HEK293 (cell line): ENCODE measurements around the gene PCDHGC4.

Source experiments
- CTCF ChIA-PET: fragments of 350-600 bp; formaldehyde crosslinking; extraction: SDS; loops from one replicate; lab custom pipeline; 2021; ENCODE audit warnings: antibody characterized with exemption; lab: Yijun Ruan, JAX
- POLR2A ChIA-PET: fragments of 300-600 bp; formaldehyde crosslinking; extraction: SDS; loops from one replicate; lab custom pipeline; 2020; ENCODE audit warnings: antibody characterized with exemption, inconsistent platforms; lab: Yijun Ruan, JAX
- H3K27ac ChIP-seq: fragments of 200-500 bp; sonication (Bioruptor generic); 2 replicates; pipeline ENCODE4 v1.5.1; 2014; ENCODE audit warnings: low read depth, low read length, control low read depth, inconsistent platforms; ENCODE audit errors: extremely low read depth
- H3K36me3 ChIP-seq, 2 experiments: fragments of 200-500 bp in 1 of 2; sonication (Bioruptor generic) in 1 of 2; 1 replicate in 1 of 2; 2 replicates in 1 of 2; pipeline ENCODE4 v1.5.1; 2014 to 2017; ENCODE audit warnings: inconsistent platforms in 2 of 2, low read length in 2 of 2; ENCODE audit not compliant: control insufficient read depth in 2 of 2, insufficient read depth in 1 of 2
- H3K4me1 ChIP-seq: fragments of 200-500 bp; sonication (Bioruptor generic); 2 replicates; pipeline ENCODE4 v1.5.1; 2014; ENCODE audit warnings: mild to moderate bottlenecking, low read length, inconsistent platforms; ENCODE audit not compliant: control insufficient read depth, insufficient read depth
- H3K4me3 ChIP-seq: 2 replicates; pipeline ENCODE4 v1.5.1; 2011; ENCODE audit warnings: low read depth, mild to moderate bottlenecking, control low read depth, low read length, moderate library complexity
- H3K9me3 ChIP-seq: fragments of 200-500 bp; sonication (Bioruptor generic); 2 replicates; pipeline ENCODE4 v1.5.1; 2014; ENCODE audit warnings: low read depth, low read length, inconsistent platforms; ENCODE audit not compliant: control insufficient read depth, insufficient read depth
- BCL11B ChIP-seq: fragments of 450-650 bp; formaldehyde crosslinking; IDR thresholded peaks from 2 replicates; pipeline ENCODE4 v1.5.1; 2016; ENCODE audit warnings: low read depth, missing biosample characterization, missing genetic modification characterization
- GLIS1 ChIP-seq: fragments of 450-650 bp; formaldehyde crosslinking; IDR thresholded peaks from 2 replicates; pipeline ENCODE4 v1.5.1; 2016; ENCODE audit warnings: missing biosample characterization, missing genetic modification characterization
- HOXA7 ChIP-seq: sonication (generic); formaldehyde crosslinking; IDR thresholded peaks from 2 replicates; pipeline ENCODE4 v1.8.1; 2022; ENCODE audit warnings: missing genetic modification reagents, borderline replicate concordance
- TRIM28 ChIP-seq: IDR thresholded peaks from 2 replicates; pipeline ENCODE4 v1.6.1; 2011; ENCODE audit warnings: low read length, control low read depth, borderline replicate concordance
- ZIC2 ChIP-seq: fragments of 450-650 bp; formaldehyde crosslinking; IDR thresholded peaks from 2 replicates; pipeline ENCODE4 v1.5.1; 2016; ENCODE audit warnings: missing biosample characterization, missing genetic modification characterization
- ZNF175 ChIP-seq: fragments of 450-650 bp; formaldehyde crosslinking; IDR thresholded peaks from 2 replicates; pipeline ENCODE4 v1.5.1; 2016; ENCODE audit warnings: missing biosample characterization, missing genetic modification characterization
- ZNF510 ChIP-seq: fragments of 450-650 bp; formaldehyde crosslinking; IDR thresholded peaks from 2 replicates; pipeline ENCODE4 v1.5.1; 2018; ENCODE audit warnings: mild to moderate bottlenecking, missing genetic modification characterization, missing biosample characterization; ENCODE audit not compliant: insufficient replicate concordance
- ZNF654 ChIP-seq: fragments of 450-650 bp; formaldehyde crosslinking; IDR thresholded peaks from 2 replicates; pipeline ENCODE4 v1.5.1; 2016; ENCODE audit warnings: low read depth, missing biosample characterization, missing genetic modification characterization
- ZSCAN30 ChIP-seq: fragments of 450-650 bp; IDR thresholded peaks from 2 replicates; pipeline ENCODE4 v1.5.1; 2018; ENCODE audit warnings: missing biosample characterization, mild to moderate bottlenecking, missing genetic modification characterization, moderate library complexity
- TF ChIP-seq, protein P1 (sequence below): fragments of 450-650 bp; formaldehyde crosslinking; conservative IDR thresholded peaks from 2 replicates; pipeline ENCODE4 v1.5.1; 2016; ENCODE audit warnings: low read depth, missing biosample characterization, missing genetic modification characterization
- TF ChIP-seq, protein P2 (sequence below): fragments of 450-650 bp; formaldehyde crosslinking; IDR thresholded peaks from 2 replicates; pipeline ENCODE4; 2016; ENCODE audit warnings: missing biosample characterization, missing genetic modification characterization

Gene PCDHGC4

DNA sequence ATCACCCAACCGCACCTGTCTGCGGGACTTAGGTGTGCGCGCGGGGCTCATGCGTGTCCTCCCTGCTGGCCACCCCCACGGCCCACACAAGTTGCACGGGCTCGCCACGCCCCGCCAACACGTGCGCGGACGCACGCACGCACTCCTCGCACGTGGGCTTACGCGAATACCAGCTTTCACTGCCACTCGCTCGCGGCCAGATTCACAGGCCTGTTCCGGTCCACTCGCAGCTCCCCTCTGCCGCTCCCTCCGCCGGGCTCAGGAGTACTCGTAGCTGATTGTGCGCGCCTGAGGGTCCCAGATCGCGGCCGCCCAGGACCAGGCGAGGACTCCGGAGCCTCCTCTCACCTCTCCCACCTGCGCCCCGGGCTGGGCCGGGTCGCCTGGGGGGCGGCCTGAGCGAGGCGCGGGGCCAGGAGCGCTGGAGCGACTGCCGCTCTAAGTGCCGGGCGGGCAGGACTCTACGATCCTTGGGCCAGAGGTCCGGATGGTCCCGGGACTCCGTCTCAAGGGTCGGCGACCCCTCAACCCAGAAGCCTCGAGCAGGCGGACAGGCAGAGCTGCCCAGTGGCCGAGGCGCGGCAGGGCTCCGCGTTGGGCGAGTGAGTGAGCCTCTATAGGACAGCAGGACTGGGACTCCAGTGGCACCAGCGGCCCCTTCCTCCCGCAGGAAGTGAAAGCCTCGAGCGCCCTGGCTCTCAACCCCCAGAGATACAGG is 7.5 kb downstream of the PCDHGC4 start (continued):
- no peak for TF ChIP-seq HOXA7
- TF ChIP-seq ZSCAN30 (tag by site-specific recombination): no peak
- TF ChIP-seq, protein P1, sequence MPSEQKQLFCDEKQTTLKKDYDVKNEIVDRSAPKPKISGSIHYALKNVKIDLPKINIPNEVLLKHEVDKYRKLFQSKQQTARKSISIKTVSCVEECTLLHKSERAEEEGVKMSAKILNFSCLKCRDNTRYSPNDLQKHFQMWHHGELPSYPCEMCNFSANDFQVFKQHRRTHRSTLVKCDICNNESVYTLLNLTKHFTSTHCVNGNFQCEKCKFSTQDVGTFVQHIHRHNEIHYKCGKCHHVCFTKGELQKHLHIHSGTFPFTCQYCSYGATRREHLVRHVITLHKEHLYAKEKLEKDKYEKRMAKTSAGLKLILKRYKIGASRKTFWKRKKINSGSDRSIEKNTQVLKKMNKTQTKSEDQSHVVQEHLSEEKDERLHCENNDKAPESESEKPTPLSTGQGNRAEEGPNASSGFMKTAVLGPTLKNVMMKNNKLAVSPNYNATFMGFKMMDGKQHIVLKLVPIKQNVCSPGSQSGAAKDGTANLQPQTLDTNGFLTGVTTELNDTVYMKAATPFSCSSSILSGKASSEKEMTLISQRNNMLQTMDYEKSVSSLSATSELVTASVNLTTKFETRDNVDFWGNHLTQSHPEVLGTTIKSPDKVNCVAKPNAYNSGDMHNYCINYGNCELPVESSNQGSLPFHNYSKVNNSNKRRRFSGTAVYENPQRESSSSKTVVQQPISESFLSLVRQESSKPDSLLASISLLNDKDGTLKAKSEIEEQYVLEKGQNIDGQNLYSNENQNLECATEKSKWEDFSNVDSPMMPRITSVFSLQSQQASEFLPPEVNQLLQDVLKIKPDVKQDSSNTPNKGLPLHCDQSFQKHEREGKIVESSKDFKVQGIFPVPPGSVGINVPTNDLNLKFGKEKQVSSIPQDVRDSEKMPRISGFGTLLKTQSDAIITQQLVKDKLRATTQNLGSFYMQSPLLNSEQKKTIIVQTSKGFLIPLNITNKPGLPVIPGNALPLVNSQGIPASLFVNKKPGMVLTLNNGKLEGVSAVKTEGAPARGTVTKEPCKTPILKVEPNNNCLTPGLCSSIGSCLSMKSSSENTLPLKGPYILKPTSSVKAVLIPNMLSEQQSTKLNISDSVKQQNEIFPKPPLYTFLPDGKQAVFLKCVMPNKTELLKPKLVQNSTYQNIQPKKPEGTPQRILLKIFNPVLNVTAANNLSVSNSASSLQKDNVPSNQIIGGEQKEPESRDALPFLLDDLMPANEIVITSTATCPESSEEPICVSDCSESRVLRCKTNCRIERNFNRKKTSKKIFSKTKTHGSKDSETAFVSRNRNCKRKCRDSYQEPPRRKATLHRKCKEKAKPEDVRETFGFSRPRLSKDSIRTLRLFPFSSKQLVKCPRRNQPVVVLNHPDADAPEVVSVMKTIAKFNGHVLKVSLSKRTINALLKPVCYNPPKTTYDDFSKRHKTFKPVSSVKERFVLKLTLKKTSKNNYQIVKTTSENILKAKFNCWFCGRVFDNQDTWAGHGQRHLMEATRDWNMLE (tag by site-specific recombination): no peak
- no peak for TF ChIP-seq TRIM28

DNA sequence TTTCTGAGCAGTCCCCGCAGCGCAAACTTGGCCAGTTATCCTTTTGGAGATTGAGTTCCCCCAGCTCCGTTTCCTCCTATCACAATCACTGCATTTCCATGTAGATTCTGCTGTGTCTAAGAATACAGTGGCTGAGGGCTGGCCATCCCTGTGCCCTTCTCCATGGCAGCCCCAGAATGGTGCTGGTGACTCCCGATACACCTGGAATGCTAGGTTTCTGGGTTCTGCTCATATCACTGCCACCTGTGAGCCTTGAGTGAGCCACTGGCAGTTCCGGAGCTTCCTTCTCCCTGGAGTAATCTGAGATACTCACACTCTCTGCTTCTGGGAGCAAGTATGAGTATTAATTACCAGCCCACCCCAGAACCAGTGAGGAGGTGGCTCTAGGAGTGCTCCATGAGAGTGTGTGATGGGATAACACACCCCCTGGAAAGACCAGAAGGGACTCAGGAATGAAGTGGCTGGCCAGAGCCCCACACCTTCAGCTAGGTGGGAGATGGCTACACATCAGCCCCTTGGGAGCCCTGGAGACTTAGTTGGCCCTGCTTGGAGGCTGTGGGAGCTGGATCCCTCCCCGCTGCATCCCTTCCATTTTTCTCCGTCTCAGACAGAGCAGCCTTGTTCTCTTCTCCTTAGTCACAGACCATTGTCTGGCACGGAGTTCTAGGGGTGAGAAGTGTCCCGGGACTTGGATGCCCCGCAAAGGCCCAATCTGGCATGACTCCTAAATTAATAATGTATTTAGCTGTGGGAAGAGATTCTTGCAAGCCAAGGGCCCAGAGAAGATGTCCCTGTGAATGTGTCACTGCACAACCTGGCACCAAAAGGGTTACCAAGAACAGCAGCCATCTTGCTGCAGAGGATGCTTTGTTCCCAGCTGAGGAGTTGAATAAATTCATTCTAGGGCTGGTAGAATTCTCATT is 8.9 kb downstream of the PCDHGC4 start:
- Histone ChIP-seq H3K27ac (no peak overlapping the region), H3K4me1 (no peaks in the 10 kb centered on the region), H3K36me3 (no peaks in the 10 kb centered on the region), H3K9me3 (no peaks in the 10 kb centered on the region), H3K4me3 (no peak overlapping the region)
- ChIA-PET CTCF (interaction anchor here (0.7 to 1.1 kb wide), 3 partner anchors 10 to 270 kb away, joined by 3 to 4 read pairs (median 3); partner anchors contain the start of gene PCDHB14), POLR2A (no interaction called here)
- peak; percentile 66 for TF ChIP-seq GLIS1 (tag by site-specific recombination)
- TF ChIP-seq ZNF510 (tag by site-specific recombination): no peak

DNA sequence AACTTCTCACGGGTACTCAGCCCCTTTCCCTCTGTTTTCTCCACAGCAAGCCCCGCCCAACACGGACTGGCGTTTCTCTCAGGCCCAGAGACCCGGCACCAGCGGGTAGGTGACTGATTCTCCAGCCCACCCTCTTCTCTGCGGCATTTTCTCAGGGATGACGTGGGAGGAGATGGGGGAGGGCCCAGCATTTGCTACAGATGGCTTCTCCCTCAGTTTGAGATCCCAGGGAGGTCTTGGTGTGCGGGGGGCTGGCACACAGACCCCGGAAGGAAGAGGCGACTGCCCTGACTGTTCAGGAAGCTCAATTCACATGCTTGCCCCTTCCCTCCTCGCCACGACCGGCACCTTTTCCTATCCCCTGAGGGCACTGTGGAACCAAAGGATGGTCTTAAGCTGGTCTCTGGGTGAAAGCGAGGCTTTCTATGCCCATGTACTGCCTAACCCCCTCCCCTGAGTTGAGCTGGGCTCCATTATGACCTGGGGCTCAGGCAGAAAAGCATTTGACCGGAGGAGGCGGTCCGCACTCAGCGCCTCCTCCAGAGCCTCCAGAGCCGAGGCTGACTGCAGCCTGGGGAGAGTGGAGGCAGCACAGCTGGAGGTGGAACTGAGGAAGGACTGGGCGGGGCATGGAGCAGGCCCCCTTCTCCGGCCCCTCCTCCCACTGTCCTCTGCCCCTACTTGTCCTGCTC is 10.1 kb downstream of the PCDHGC4 start:
- Histone ChIP-seq H3K9me3 (no peaks in the 10 kb centered on the region), H3K27ac (no peak overlapping the region), H3K36me3 (no peaks in the 10 kb centered on the region), H3K4me3 (no peak overlapping the region), H3K4me1 (no peaks in the 10 kb centered on the region)
- ChIA-PET POLR2A (no interaction called here), CTCF (interaction anchor here (1.1 kb wide), 1 partner anchor 272 kb away, joined by 3 read pairs; the partner anchor contains the start of gene PCDHB14)
- TF ChIP-seq ZNF654 (no peak), ZIC2 (tag by site-specific recombination) (peak; percentile 43)

DNA sequence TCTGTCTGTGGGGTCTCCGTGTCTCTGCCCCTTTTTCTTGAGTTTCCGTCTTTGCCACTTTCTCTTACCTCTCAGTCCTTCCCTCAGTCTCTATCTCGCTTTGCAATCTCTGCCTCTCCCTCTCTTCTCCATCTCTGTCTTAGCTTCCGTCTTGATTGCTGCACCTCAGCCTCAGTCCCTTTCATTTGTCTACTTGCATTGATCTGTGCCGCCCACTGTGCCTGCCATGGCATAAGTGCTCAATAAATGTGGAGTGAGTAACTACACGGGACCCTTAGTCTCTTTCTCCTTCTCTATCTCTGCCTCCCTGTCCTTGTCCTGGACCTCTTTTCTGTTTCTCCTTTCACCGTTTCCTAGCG is 10.6 kb downstream of the PCDHGC4 start:
- no peak overlapping the region for H3K4me3 ChIP-seq
- CTCF ChIA-PET: interaction anchor here (1.2 kb wide), 1 partner anchor 17 kb away, joined by 3 read pairs; no protein-coding TSS in a partner anchor
- POLR2A ChIA-PET: no interaction called here
- no peak overlapping the region for H3K27ac ChIP-seq
- TF ChIP-seq BCL11B (no peak), ZNF175 (no peak)
- TF ChIP-seq, protein P2, sequence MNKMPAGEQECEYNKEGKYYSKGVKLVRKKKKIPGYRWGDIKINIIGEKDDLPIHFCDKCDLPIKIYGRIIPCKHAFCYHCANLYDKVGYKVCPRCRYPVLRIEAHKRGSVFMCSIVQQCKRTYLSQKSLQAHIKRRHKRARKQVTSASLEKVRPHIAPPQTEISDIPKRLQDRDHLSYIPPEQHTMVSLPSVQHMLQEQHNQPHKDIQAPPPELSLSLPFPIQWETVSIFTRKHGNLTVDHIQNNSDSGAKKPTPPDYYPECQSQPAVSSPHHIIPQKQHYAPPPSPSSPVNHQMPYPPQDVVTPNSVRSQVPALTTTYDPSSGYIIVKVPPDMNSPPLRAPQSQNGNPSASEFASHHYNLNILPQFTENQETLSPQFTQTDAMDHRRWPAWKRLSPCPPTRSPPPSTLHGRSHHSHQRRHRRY (tag by site-specific recombination): no peak
- H3K4me1 ChIP-seq: no peaks in the 10 kb centered on the region
- H3K9me3 ChIP-seq: no peaks in the 10 kb centered on the region
- H3K36me3 ChIP-seq: no peaks in the 10 kb centered on the region
